CD4-positive, CD25-positive, alpha-beta regulatory T cell (primary cell): Measurements from ENCODE around the gene OR7G1. TPM values are rescaled to one million over a fixed set of nuclear protein-coding genes. Genes with fewer than 3 reads are reported as not detected.
"Not testable (repeated sequence)": the region's sequence is repeated elsewhere in the genome, so short reads cannot be mapped to it uniquely, and the experiment has no call there.

Experiments used
- ATAC-seq, 2 donors: fragments of 150-1000 bp; cut with Tn5 transposase; one replicate each; pipeline ENCODE4 v1.10.0; 2021; ENCODE audit warnings: low read depth in 2 of 2, moderate number of reproducible peaks in 2 of 2, moderate library complexity in 1 of 2
- DNase-seq, 3 donors: peaks; one replicate each; pipeline versions ENCODE4 v3.0.0 to v3.0.0-alpha.2; 2012 to 2022; ENCODE audit warnings: mixed read lengths in 1 of 3
- H3K27ac ChIP-seq: one replicate; pipeline ENCODE4 v1.7.0; 2013; ENCODE audit warnings: mild to moderate bottlenecking, low read length; ENCODE audit not compliant: insufficient read depth, poor library complexity, severe bottlenecking
- H3K27me3 ChIP-seq: one replicate; pipeline ENCODE4 v1.7.0; 2013; ENCODE audit warnings: low read length; ENCODE audit not compliant: control insufficient read depth, insufficient read depth
- H3K36me3 ChIP-seq: one replicate; pipeline ENCODE4 v1.7.0; 2013; ENCODE audit warnings: mild to moderate bottlenecking, low read length, moderate library complexity; ENCODE audit not compliant: control insufficient read depth, insufficient read depth
- H3K4me1 ChIP-seq: 2 replicates; pipeline ENCODE4 v1.7.0; 2013; ENCODE audit warnings: mild to moderate bottlenecking, low read length; ENCODE audit not compliant: insufficient read depth, control insufficient read depth, poor library complexity, severe bottlenecking
- H3K4me3 ChIP-seq: one replicate; pipeline ENCODE4 v1.7.0; 2013; ENCODE audit warnings: low read depth, mild to moderate bottlenecking, low read length, moderate library complexity
- H3K9me3 ChIP-seq, 2 experiments: 1 replicate in 1 of 2; 2 replicates in 1 of 2; pipeline ENCODE4 v1.7.0; 2013; ENCODE audit warnings: low read length in 2 of 2, mild to moderate bottlenecking in 1 of 2, moderate library complexity in 1 of 2; ENCODE audit not compliant: control insufficient read depth in 2 of 2
- H3K27ac Mint-ChIP-seq, 3 donors: one replicate each; pipeline ENCODE4 v1.8.0; 2020 to 2022; ENCODE audit warnings: mild to moderate bottlenecking in 3 of 3, mixed read lengths in 3 of 3, moderate library complexity in 2 of 3
- H3K27me3 Mint-ChIP-seq: one replicate; pipeline ENCODE4 v1.8.0; 2022; ENCODE audit warnings: mild to moderate bottlenecking, mixed read lengths
- H3K36me3 Mint-ChIP-seq: one replicate; pipeline ENCODE4 v1.8.0; 2020; ENCODE audit warnings: mixed read lengths
- H3K4me1 Mint-ChIP-seq, 4 donors: one replicate each; pipeline ENCODE4 v1.8.0; 2020 to 2022; ENCODE audit warnings: mixed read lengths in 4 of 4, mild to moderate bottlenecking in 1 of 4
- H3K4me3 Mint-ChIP-seq, 4 donors: one replicate each; pipeline ENCODE4 v1.8.0; 2020 to 2022; ENCODE audit warnings: mild to moderate bottlenecking in 4 of 4, mixed read lengths in 4 of 4, moderate library complexity in 3 of 4
- H3K9me3 Mint-ChIP-seq, 7 donors: one replicate each; pipeline ENCODE4 v1.8.0; 2020 to 2022; ENCODE audit warnings: mixed read lengths in 7 of 7, mild to moderate bottlenecking in 3 of 7, moderate library complexity in 2 of 7
- polyA plus RNA-seq, 4 donors: library from polyadenylated mRNA; unstranded; fragments of 300-500 nt; fragmentation: Illumina TruSeq; gene quantifications; one replicate each; pipeline ENCODE4 v1.2.3, GENCODE V29; 2021
- total RNA-seq: library from RNA; stranded (reverse); gene quantifications from one replicate; pipeline ENCODE4 v1.2.3, GENCODE V29; 2022

The OR7G1 gene
- total and polyA plus RNA-seq, 5 donors from 2014 or later = not detected

DNA sequence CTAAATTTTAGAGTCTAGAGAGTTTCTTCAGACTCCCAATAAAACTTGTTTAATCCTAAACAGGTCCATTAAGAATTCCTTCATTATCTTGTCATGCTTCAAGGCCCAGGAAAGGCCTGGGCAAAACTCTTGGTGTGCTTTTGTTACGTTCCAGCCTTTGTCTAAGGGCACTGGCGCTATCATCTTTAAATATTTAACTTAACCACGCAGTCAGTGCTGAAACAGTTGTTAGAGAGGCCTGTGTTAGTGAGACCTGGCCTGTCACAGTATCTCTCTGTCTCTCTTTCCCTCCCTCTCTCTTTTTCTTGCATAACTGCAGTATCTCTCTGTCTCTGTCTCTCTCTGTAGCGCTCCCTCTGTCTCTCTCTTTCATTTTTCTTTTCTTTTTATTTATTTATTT lies 36.9 kb downstream of the OR7G1 start:
- peaks cover 0 to 3% (median 0%) of the 10 kb centered on the region in 4 donors for H3K4me1 Mint-ChIP-seq
- DNase-seq (no peak), ATAC-seq (no peak)
- no peaks in the 10 kb centered on the region for H3K36me3 ChIP-seq
- no peak overlapping the region for H3K4me3 ChIP-seq
- H3K27me3 Mint-ChIP-seq = no peaks in the 10 kb centered on the region
- H3K27ac Mint-ChIP-seq = no peak overlapping the region
- H3K4me1 ChIP-seq = no peaks in the 10 kb centered on the region
- no peaks in the 10 kb centered on the region for H3K27me3 ChIP-seq
- no peaks in the 10 kb centered on the region for H3K9me3 ChIP-seq
- H3K9me3 Mint-ChIP-seq = no peaks in the 10 kb centered on the region
- no peak overlapping the region for H3K4me3 Mint-ChIP-seq
- no peaks in the 10 kb centered on the region for H3K36me3 Mint-ChIP-seq
- no peak overlapping the region for H3K27ac ChIP-seq

DNA sequence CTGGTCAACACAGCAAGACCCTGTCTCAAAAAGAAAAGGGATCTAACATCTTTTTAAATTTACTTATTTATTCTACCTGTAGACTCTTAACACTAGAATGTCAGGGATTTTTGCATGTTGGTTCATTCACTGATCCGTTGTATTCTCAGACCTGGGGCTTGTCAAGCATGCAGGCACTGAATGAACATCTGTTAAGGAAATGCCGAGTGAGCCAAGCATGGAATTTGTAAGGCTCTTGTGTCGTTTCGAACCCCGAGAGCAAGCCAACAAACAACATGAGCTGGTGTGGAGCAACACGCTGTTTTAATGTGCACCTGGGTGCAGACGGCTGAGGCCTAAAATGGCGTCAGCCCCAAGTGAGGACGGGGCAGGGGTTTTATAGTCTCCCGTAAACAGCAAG lies 38.7 kb downstream of the OR7G1 start:
- no peak for DNase-seq
- Histone ChIP-seq H3K36me3 (no peaks in the 10 kb centered on the region), H3K27me3 (no peaks in the 10 kb centered on the region), H3K4me1 (no peaks in the 10 kb centered on the region), H3K9me3 (no peaks in the 10 kb centered on the region), H3K4me3 (no peak overlapping the region), H3K27ac (no peak overlapping the region)
- Mint-ChIP-seq H3K27ac (no peak overlapping the region), H3K27me3 (no peaks in the 10 kb centered on the region), H3K9me3 (no peaks in the 10 kb centered on the region), H3K36me3 (no peaks in the 10 kb centered on the region), H3K4me3 (no peak overlapping the region), H3K4me1 (peaks cover 0 to 3% (median 0%) of the 10 kb centered on the region in 4 donors)
- no peak for ATAC-seq

DNA sequence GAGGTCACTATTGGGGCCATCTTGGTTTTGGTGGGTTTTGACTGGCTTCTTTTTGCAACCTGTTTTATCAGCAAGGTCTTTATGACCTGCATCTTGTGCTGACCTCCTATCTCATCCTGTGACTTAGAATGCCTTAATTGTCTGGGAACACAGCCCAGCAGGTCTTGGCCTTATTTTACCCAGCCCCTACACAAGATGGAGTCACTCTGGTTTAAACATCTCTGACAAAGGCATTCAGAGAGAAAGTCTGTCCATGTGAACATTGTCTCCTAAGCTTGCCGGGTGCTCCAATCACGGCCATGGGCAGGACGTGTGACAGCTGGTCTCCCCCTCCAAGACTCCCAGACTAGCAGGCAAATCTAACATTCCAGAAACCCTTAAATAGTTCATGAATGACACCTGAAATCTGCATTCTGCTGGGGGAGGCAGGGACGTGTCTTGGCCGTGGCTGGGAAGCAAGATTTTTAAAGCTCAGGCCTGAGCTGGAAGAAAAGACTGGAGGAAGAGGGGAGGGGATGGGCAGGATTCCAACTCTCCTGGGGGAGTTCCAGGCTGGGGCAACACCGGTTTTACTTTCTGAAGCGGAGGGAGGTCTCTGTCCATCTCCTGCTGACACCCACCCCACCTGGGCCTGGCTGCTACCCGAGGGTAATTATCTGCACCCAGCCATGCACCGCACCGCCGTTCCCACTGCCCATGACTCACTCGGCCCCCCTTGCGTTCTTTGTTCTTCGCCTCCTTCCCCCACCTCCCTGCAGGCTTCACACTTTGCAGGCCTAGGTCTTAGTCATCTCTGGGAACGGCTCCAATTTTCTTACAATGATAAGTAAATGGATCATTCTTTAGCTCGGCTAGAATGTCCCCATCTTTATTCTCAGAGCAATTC lies 40.3 kb downstream of the OR7G1 start:
- Histone ChIP-seq H3K4me3 (no peak overlapping the region), H3K27me3 (no peaks in the 10 kb centered on the region), H3K4me1 (no peaks in the 10 kb centered on the region), H3K36me3 (no peaks in the 10 kb centered on the region), H3K9me3 (no peaks in the 10 kb centered on the region), H3K27ac (no peak overlapping the region)
- peaks cover 5% of the 10 kb centered on the region for H3K27me3 Mint-ChIP-seq
- no peak overlapping the region for H3K27ac Mint-ChIP-seq
- H3K4me3 Mint-ChIP-seq = no peak overlapping the region
- peaks cover 0 to 3% (median 0%) of the 10 kb centered on the region in 4 donors for H3K4me1 Mint-ChIP-seq
- H3K9me3 Mint-ChIP-seq = peaks cover 0 to 2% (median 0%) of the 10 kb centered on the region in 7 donors
- no peak for ATAC-seq
- DNase-seq = no peak
- H3K36me3 Mint-ChIP-seq = no peaks in the 10 kb centered on the region

DNA sequence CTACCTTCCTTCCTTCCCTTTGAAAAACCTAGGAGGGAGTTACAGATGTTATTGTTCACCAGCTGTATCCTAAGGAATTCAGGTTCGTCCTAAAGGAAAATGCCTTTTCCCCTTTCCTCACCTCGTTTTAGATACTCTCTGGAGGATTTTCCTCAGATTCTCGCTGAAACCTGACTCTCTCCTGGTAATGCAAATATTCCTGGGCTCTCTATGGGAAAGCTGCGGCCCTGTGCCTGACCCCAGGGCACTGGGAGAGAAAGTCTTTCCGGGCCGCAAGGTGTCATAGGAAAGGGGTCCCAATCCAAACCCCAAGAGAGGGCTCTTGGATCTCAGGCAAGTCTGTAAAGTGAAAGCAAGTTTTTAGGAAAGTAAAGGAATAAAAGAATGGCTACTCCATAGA lies 41.8 kb downstream of the OR7G1 start:
- Histone ChIP-seq H3K27me3 (no peaks in the 10 kb centered on the region), H3K4me3 (no peak overlapping the region), H3K4me1 (no peaks in the 10 kb centered on the region), H3K9me3 (no peaks in the 10 kb centered on the region), H3K27ac (no peak overlapping the region), H3K36me3 (no peaks in the 10 kb centered on the region)
- Mint-ChIP-seq H3K4me1 (no peaks in the 10 kb centered on the region), H3K27me3 (peaks cover 5% of the 10 kb centered on the region), H3K9me3 (peaks cover 0 to 2% (median 0%) of the 10 kb centered on the region in 7 donors), H3K27ac (no peak overlapping the region), H3K4me3 (no peak overlapping the region), H3K36me3 (no peaks in the 10 kb centered on the region)
- ATAC-seq = no peak
- no peak for DNase-seq

DNA sequence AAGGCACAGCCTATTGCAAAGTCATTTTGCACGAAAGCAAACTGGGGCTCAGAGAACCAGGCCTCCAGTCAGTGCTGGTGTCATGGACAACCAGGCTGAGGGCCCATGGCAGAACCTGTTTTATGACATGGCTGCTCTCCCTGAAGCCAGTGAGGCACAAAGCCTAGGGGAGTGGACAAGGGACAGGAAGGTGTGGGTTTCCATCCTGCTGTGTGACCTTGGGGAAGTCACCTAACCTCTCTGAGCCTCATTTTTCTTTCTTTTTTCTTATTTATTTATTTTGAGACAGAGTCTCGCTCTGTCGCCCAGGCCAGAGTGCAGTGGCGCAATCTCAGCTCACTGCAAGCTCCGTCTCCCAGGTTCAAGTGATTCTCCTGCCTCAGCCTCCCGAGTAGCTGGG lies 43.8 kb downstream of the OR7G1 start:
- not testable (repeated sequence) for ATAC-seq, H3K27me3 ChIP-seq, H3K36me3 ChIP-seq, H3K9me3 ChIP-seq, H3K9me3 Mint-ChIP-seq, H3K4me3 Mint-ChIP-seq, H3K4me1 Mint-ChIP-seq, H3K27ac Mint-ChIP-seq, H3K27ac ChIP-seq, H3K4me3 ChIP-seq, H3K27me3 Mint-ChIP-seq, H3K4me1 ChIP-seq, H3K36me3 Mint-ChIP-seq, DNase-seq

DNA sequence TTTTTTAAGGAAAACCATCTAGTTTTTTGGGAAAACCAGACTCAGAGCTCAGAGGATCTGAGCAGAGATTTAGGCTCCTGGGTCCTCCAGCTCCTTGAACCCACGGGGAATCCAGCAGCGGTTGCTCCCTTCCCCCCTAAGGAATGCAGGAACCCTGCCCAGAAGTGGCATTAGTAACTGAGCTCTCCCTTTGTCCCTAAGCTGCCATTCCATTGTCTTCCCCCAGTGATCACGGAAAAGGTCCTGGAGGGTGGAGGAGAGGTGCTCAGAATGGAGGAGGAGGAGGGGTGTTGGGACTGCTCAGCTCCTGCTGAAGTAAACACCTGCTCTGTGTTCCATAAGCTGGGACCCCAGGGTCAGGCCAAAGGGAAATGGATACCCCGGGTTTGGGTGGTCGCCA lies 45.5 kb downstream of the OR7G1 start:
- Mint-ChIP-seq H3K4me3 (no peak overlapping the region), H3K4me1 (no peaks in the 10 kb centered on the region), H3K27ac (no peak overlapping the region), H3K9me3 (peaks cover 0 to 2% (median 0%) of the 10 kb centered on the region in 7 donors), H3K36me3 (no peaks in the 10 kb centered on the region), H3K27me3 (peaks cover 5% of the 10 kb centered on the region)
- Histone ChIP-seq H3K27ac (no peak overlapping the region), H3K9me3 (no peaks in the 10 kb centered on the region), H3K36me3 (no peaks in the 10 kb centered on the region), H3K27me3 (no peaks in the 10 kb centered on the region), H3K4me1 (no peaks in the 10 kb centered on the region), H3K4me3 (no peak overlapping the region)
- no peak for DNase-seq
- no peak for ATAC-seq

DNA sequence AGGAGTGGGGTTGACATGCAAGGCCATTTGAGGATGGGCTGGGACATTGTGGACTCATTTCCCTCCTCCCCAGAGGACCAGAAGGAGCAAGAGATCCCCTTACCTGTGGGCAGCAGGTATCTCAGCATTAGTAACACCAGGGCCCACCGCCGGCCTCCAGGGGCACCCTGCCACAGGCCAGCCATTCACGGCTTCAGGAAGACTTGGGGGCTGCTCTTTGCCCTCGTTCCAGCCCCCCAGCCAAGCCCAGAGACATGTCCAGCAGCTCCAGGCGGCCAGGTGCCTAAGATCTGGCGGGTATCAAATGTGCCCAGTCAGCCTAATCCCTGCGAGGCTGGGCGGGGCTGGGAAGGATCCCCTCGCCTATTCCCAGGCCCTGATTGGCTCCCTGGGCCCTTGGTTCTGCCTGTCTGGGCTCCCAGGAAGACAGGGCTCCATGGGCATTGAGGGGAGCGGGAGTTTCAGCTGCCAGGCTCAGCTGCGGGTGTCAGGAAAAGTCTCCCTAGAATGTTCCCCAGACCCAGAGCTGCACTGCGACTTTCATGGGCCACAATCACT lies 50.0 kb downstream of the OR7G1 start:
- H3K4me1 ChIP-seq = no peaks in the 10 kb centered on the region
- Mint-ChIP-seq H3K9me3 (peaks cover 0 to 2% (median 0%) of the 10 kb centered on the region in 7 donors), H3K36me3 (no peaks in the 10 kb centered on the region), H3K27me3 (no peaks in the 10 kb centered on the region), H3K4me1 (no peaks in the 10 kb centered on the region), H3K4me3 (no peak overlapping the region), H3K27ac (peak overlapping the region in 1 of 3 donors; percentile 10)
- no peak overlapping the region for H3K4me3 ChIP-seq
- no peaks in the 10 kb centered on the region for H3K36me3 ChIP-seq
- H3K27me3 ChIP-seq = no peaks in the 10 kb centered on the region
- no peak overlapping the region for H3K27ac ChIP-seq
- no peaks in the 10 kb centered on the region for H3K9me3 ChIP-seq
- DNase-seq = no peak
- ATAC-seq = no peak
